ENCODE data around the gene SYT8.

- no peak for TF ChIP-seq POLR2A (IDR thresholded peaks at IDR 0.05; ENCODE audit: low read depth)
- TF ChIP-seq CTCF (IDR thresholded peaks at IDR 0.05): no peak
Measured at GRCh38 chr11:1870326-1870696, 35.5 kb downstream of the SYT8 start.
